HG02973 (cell line): ENCODE measurements around the gene MMP2.

Source experiments
- ATAC-seq: cut with Tn5 transposase; IDR thresholded peaks from one replicate; pipeline ENCODE4 v1.9.1; 2021; ENCODE audit warnings: moderate library complexity; ENCODE audit not compliant: unreplicated experiment

Gene MMP2

GRCh38 chr16:55491691-55492090 lies 12.7 kb downstream of the MMP2 start:
- ATAC-seq, result no peak

DNA sequence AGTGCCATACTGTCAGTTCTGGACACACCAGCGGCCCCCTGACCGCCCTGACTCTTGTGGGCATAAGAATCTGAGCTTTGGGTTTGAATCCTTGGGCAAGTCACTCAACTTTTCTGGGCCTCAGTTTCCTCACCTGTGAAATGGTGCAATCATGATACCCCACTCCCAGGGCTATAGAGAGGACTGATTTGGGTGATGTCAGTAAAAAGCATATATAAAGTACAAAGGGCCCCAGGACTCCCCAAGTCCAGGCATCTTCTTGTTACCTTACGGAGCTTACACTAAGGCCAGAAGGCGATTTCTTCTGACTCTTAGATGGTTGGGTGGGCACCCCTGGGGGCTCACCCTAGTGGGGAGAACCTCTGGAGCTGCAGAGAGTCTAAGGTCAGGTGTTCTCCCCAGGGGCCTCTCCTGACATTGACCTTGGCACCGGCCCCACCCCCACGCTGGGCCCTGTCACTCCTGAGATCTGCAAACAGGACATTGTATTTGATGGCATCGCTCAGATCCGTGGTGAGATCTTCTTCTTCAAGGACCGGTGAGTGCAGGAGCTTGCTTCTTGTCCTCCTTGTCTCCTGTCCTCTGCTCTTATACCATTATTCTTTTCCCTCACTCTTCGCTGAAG lies 13.9 kb downstream of the MMP2 start:
- ATAC-seq, result no peak

- no peak for ATAC-seq
These were observed 16.0 kb downstream of the MMP2 start for GRCh38 chr16:55494994-55495421.

- ATAC-seq, result no peak
These were observed 16.8 kb downstream of the MMP2 start for GRCh38 chr16:55495616-55496289.

- ATAC-seq, result no peak
These were observed 17.6 kb downstream of the MMP2 start for GRCh38 chr16:55496509-55497145.

DNA sequence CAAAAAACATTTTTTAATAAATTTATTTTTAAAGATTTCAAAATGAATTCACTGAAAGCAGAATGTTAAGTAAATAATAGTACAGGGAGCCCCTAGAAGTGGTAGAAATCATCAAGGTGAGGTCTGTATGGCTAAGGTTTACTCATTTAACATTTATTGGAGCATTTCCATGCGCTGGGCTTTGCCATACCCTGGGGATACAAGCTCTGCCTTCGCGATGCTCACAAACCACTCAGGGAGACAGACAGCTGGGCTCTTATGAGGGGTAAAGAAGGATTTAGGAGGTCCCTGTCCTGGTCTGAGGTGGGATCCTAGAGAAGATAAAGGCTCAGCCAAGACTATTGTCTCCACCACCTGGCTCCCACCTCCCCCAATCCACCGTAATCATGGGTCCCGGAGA lies 18.6 kb downstream of the MMP2 start:
- ATAC-seq, result no peak

DNA sequence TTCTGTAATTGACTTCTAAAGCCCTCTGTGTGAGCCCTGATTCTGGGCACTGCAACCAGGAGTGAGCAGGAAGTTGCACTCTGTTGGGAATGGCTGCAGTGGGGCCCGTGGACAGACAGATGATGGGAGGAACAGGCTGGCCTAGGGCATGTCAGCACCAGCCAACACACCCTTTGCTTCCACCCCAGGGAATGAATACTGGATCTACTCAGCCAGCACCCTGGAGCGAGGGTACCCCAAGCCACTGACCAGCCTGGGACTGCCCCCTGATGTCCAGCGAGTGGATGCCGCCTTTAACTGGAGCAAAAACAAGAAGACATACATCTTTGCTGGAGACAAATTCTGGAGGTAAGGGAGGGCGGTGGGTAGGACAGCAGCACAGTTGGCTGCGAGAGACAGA lies 19.1 kb downstream of the MMP2 start:
- no peak for ATAC-seq

DNA sequence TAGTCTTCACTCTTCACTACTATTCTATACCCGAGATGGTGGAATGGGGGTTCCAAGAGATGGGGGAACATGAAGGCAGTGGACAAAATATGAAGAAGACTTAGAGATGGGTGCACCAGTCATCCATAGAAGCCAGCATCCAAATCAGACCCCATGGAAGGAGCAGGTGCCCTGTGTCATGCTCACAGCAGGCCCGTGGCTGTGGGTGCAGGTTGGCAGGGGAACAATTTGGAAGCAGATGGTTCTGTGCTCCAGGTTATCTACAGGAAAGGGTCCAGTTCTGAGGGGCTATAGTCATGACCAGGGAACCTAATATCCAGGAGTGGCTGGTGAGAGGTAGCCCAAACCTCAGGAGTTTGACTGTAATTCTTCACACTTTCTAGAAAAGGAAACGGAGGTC lies 20.3 kb downstream of the MMP2 start:
- ATAC-seq, result no peak

- ATAC-seq, result no peak
These were observed 21.0 kb downstream of the MMP2 start for GRCh38 chr16:55499951-55500529.

- no peak for ATAC-seq
These were observed 21.6 kb downstream of the MMP2 start for GRCh38 chr16:55500530-55501011.

DNA sequence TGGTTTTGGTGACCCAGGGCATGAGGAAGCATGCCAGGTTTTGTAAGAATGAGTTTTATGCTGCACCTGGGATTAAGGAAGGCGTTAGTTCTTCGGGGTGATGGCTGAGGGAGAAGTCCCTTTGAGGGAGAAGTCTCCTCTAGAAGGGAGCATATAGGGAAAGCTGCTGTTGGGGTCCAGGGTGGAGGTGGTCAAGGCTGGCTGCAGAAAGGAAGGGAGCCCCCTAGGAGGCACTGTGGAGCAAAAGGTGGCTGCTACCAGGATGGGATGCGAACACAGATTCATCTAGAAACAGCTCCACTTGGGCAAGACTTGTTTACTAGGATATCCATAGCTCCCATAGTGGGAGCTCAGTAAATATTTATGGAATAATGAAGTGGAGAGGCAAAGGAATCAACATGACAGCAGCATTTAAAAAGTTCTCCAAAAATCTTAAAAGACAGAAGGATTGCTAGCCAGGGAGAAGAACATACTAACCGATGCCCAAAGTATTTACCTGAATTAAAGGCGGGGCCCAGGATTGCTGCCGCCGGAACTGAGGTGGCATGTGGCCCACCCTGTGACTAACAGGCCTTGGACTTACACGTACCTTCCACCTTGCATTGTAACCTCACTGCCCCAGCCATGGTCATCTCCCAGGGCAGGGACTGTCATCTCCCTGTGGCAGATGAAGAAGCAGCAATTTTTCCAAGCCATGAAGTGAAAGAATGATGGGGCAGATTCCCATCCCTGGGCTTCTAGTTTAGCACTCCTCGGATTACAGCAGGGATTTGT lies 22.7 kb downstream of the MMP2 start:
- ATAC-seq, result no peak

- no peak for ATAC-seq
These were observed 23.9 kb downstream of the MMP2 start for GRCh38 chr16:55502801-55503366.

DNA sequence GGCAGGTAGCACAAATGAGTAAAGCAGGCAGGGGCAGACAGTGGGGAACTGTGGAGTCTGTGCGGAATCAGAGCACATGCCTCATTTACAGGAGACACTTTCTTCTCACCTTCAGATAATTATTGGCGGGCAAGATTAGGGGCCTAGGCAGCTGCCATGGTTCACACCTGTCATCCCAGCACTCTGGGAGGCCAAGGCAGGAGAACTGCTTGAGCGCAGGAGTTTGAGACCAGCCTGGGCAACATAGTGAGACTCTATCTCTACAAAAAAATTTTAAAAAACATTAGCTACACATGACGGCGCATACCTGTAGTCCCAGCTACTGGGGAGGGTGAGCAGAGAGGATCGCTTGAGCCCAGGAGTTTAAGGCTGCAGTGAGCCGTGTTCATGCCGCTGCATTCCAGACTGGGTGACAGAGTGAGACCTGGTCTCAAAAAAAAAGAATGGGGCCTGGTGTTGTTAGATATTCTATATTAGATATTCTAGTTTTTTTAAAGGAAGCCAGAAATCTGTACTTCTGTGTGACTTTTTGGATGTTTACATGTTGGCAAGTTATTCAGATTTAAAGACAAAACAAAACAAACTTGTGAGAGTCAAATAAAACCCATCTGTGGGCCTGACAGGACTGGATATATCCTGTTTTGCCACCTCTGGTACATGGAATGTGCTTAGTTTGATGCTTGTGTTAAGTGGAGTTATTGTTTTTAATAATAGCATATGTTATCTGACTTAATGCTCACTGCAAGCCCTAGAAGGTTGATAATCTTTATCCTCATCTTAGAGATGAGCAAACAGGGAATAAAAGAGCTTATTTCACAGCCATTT lies 24.9 kb downstream of the MMP2 start:
- no peak for ATAC-seq

DNA sequence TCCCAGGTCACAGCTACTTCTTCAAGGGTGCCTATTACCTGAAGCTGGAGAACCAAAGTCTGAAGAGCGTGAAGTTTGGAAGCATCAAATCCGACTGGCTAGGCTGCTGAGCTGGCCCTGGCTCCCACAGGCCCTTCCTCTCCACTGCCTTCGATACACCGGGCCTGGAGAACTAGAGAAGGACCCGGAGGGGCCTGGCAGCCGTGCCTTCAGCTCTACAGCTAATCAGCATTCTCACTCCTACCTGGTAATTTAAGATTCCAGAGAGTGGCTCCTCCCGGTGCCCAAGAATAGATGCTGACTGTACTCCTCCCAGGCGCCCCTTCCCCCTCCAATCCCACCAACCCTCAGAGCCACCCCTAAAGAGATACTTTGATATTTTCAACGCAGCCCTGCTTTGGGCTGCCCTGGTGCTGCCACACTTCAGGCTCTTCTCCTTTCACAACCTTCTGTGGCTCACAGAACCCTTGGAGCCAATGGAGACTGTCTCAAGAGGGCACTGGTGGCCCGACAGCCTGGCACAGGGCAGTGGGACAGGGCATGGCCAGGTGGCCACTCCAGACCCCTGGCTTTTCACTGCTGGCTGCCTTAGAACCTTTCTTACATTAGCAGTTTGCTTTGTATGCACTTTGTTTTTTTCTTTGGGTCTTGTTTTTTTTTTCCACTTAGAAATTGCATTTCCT lies 26.5 kb downstream of the MMP2 start:
- ATAC-seq, result no peak

DNA sequence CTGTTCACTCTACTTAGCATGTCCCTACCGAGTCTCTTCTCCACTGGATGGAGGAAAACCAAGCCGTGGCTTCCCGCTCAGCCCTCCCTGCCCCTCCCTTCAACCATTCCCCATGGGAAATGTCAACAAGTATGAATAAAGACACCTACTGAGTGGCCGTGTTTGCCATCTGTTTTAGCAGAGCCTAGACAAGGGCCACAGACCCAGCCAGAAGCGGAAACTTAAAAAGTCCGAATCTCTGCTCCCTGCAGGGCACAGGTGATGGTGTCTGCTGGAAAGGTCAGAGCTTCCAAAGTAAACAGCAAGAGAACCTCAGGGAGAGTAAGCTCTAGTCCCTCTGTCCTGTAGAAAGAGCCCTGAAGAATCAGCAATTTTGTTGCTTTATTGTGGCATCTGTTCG lies 27.1 kb downstream of the MMP2 start:
- ATAC-seq, result no peak

DNA sequence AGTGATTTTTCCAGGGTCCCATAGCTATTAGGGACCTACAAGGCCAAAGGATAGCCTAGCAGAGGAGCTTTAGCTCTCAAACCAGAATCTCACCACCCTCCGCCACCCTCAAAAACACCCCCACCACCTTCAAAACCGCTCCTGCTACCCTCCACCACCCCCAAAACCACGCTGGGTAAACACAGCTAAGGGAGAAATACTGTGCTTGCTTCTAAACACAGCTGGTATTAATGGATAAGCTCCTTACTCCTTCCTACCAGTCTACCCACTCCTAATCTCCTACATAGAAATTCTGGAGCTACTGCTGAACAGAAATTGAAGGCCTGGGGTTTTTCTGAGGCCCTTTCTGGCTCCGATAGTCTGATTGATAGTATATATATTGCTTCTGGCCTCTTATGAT lies 27.7 kb downstream of the MMP2 start:
- no peak for ATAC-seq

- no peak for ATAC-seq
These were observed 29.4 kb downstream of the MMP2 start for GRCh38 chr16:55508271-55508921.

- no peak for ATAC-seq
These were observed 30.2 kb downstream of the MMP2 start, which contains the start of gene LPCAT2 for GRCh38 chr16:55508941-55509931. LPCAT2 (plus strand) TSS chr16:55509072; CDS start chr16:55509182, 110 bp downstream.
